Glutamatergic neuron (in vitro differentiated cells): ENCODE results near the gene LGI1. TPM values are rescaled to one million over a fixed set of nuclear protein-coding genes. Genes with fewer than 3 reads are reported as not detected.

Experiments used
- DNase-seq: peaks from one replicate; pipeline ENCODE4 v3.0.0; 2022
- H3K27ac Mint-ChIP-seq: one replicate; pipeline ENCODE4 v1.8.0; 2020; ENCODE audit warnings: mild to moderate bottlenecking, mixed read lengths, inconsistent platforms; ENCODE audit not compliant: unreplicated experiment
- H3K27me3 Mint-ChIP-seq: one replicate; pipeline ENCODE4 v1.8.0; 2020; ENCODE audit warnings: mild to moderate bottlenecking, moderate library complexity, mixed read lengths, inconsistent platforms; ENCODE audit not compliant: unreplicated experiment
- H3K36me3 Mint-ChIP-seq: one replicate; pipeline ENCODE4 v1.8.0; 2020; ENCODE audit warnings: mild to moderate bottlenecking, mixed read lengths, inconsistent platforms; ENCODE audit not compliant: unreplicated experiment
- H3K4me1 Mint-ChIP-seq: one replicate; pipeline ENCODE4 v1.8.0; 2020; ENCODE audit warnings: mild to moderate bottlenecking, low read depth, mixed read lengths, inconsistent platforms; ENCODE audit not compliant: unreplicated experiment
- H3K4me3 Mint-ChIP-seq: one replicate; pipeline ENCODE4 v1.8.0; 2020; ENCODE audit warnings: mild to moderate bottlenecking, mixed read lengths, inconsistent platforms; ENCODE audit not compliant: unreplicated experiment
- H3K9me3 Mint-ChIP-seq: one replicate; pipeline ENCODE4 v1.8.0; 2020; ENCODE audit warnings: mild to moderate bottlenecking, moderate library complexity, mixed read lengths, inconsistent platforms; ENCODE audit not compliant: unreplicated experiment
- total RNA-seq: library from RNA; stranded (reverse); fragmentation: NEBNext Ultra II Directional; extraction: Animal tissue kit (Norgen Biotek cat#: 25700); gene quantifications from one replicate; pipeline ENCODE4 v1.2.1, GENCODE V29; 2021; ENCODE audit not compliant: unreplicated experiment
- TF ChIP-seq, protein P1 (sequence below): fragments of 200-600 bp; sonication (generic); IDR thresholded peaks from one replicate; pipeline ENCODE4 v1.5.0; 2021; ENCODE audit not compliant: partially characterized antibody, unreplicated experiment

Gene LGI1
- total RNA-seq, 1 donor from 2014 or later: 174 TPM

DNA sequence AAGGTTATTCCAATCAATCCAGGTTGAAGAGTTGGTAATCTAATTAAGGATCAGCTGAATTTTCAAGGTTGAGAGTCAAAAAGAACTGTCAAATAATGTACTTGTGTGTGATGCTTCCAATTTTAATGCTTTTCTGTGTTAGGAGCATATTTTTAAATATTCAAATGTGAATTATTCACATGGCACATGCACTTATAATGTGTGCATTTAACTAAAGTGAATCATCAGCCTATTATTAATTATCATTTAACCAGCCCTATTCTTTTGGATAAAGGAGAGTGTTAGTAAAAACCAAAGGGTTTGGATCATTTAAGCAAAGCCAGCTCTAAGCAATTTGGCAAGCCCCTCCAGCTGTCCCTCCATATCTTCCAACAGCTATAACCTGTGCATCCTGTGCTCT is 11.2 kb downstream of the LGI1 start:
- H3K27ac Mint-ChIP-seq: no peak overlapping the region
- H3K9me3 Mint-ChIP-seq: peaks cover 4% of the 10 kb centered on the region

DNA sequence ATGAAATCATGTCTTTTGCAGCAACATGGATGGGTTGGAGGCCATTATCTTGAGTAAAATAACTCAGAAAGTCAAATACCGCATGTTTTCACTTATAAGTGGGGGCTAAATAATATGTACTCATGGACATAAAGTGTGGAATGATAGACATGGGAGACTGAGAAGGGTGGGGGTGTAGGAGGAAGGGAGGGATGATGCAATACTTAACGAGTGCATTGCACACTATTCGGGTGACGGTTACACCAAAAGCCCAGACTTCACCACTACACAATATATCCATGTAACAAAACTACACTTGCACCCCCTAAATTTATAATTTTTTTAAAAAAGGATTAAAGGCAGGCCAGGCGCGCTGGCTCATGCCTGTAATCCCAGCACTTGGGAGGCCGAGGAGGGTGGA is 13.6 kb downstream of the LGI1 start:
- no peak overlapping the region for H3K27ac Mint-ChIP-seq
- peaks cover 18% of the 10 kb centered on the region for H3K4me1 Mint-ChIP-seq
- peaks cover 3% of the 10 kb centered on the region for H3K27me3 Mint-ChIP-seq
- H3K4me3 Mint-ChIP-seq: no peak overlapping the region
- DNase-seq: no peak
- peaks cover 7% of the 10 kb centered on the region for H3K36me3 Mint-ChIP-seq
- TF ChIP-seq, protein P1, sequence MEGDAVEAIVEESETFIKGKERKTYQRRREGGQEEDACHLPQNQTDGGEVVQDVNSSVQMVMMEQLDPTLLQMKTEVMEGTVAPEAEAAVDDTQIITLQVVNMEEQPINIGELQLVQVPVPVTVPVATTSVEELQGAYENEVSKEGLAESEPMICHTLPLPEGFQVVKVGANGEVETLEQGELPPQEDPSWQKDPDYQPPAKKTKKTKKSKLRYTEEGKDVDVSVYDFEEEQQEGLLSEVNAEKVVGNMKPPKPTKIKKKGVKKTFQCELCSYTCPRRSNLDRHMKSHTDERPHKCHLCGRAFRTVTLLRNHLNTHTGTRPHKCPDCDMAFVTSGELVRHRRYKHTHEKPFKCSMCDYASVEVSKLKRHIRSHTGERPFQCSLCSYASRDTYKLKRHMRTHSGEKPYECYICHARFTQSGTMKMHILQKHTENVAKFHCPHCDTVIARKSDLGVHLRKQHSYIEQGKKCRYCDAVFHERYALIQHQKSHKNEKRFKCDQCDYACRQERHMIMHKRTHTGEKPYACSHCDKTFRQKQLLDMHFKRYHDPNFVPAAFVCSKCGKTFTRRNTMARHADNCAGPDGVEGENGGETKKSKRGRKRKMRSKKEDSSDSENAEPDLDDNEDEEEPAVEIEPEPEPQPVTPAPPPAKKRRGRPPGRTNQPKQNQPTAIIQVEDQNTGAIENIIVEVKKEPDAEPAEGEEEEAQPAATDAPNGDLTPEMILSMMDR: no peak
- peaks cover 4% of the 10 kb centered on the region for H3K9me3 Mint-ChIP-seq

More for the DNA sequence above, 11.2 kb downstream of the LGI1 start:
- DNase-seq: no peak
- no peaks in the 10 kb centered on the region for H3K27me3 Mint-ChIP-seq
- peaks cover 7% of the 10 kb centered on the region for H3K36me3 Mint-ChIP-seq
- H3K4me1 Mint-ChIP-seq: peaks cover 18% of the 10 kb centered on the region
- no peak overlapping the region for H3K4me3 Mint-ChIP-seq
- TF ChIP-seq, protein P1: no peak

DNA sequence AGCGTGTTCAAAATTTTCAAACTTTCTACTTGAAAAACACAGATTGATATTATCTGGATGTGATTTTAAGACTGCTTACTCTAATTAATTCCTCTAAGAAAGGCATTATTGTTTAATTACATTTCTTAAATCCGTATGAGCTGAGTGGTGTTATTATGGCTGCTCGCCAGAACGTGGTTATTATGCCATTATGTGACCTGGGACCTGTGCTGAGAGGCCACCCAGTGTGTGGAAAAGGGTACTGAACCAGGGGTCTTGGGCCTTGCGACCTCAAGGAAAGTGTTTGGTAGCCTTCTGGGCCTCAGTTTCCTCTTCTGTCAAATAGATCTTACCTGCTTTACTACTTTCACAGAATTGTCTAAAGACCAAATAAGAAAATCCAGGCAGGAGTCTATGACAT is 15.4 kb downstream of the LGI1 start:
- H3K36me3 Mint-ChIP-seq: no peaks in the 10 kb centered on the region
- TF ChIP-seq, protein P1: no peak
- DNase-seq: no peak
- H3K4me3 Mint-ChIP-seq: no peak overlapping the region
- H3K4me1 Mint-ChIP-seq: peaks cover 14% of the 10 kb centered on the region
- H3K27me3 Mint-ChIP-seq: peaks cover 3% of the 10 kb centered on the region
- H3K27ac Mint-ChIP-seq: no peak overlapping the region
- H3K9me3 Mint-ChIP-seq: peaks cover 2% of the 10 kb centered on the region

DNA sequence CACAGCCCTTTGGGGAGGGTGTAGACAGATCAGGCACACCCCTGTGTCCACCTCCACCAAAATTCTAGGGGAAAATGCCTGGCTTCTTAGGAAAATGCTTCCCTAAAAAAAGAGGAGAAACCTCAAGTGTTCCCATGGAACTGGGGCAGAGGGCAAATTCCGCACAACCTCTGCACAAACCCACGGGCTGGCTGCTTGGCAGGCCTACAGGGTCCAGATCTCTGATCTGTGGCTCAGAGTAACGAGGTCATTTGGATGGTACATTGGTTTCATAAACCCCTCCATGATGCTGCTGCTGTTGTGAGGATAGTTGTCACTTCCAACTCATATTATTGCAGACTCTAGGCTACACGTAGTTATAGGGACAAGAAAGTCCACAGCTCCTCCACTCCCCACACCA is 16.0 kb downstream of the LGI1 start:
- TF ChIP-seq, protein P1: no peak
- Mint-ChIP-seq H3K36me3 (no peaks in the 10 kb centered on the region), H3K9me3 (no peaks in the 10 kb centered on the region), H3K27me3 (peaks cover 5% of the 10 kb centered on the region), H3K4me3 (no peak overlapping the region), H3K4me1 (peaks cover 14% of the 10 kb centered on the region), H3K27ac (no peak overlapping the region)
- no peak for DNase-seq

- H3K27ac Mint-ChIP-seq: no peak overlapping the region
- H3K36me3 Mint-ChIP-seq: no peaks in the 10 kb centered on the region
- no peak overlapping the region for H3K4me3 Mint-ChIP-seq
- no peaks in the 10 kb centered on the region for H3K9me3 Mint-ChIP-seq
- DNase-seq: no peak
- peaks cover under 1% of the 10 kb centered on the region for H3K4me1 Mint-ChIP-seq
- H3K27me3 Mint-ChIP-seq: peaks cover 5% of the 10 kb centered on the region
- TF ChIP-seq, protein P1: no peak
Observed at GRCh38 chr10:93775356-93775755, 17.6 kb downstream of the LGI1 start.
